GM21737 (cell line): ENCODE measurements around the gene OXNAD1.

Source experiments
- ATAC-seq: cut with Tn5 transposase; IDR thresholded peaks from one replicate; pipeline ENCODE4 v1.9.1; 2021; ENCODE audit warnings: mild to moderate bottlenecking, moderate library complexity; ENCODE audit not compliant: unreplicated experiment

OXNAD1 gene

DNA sequence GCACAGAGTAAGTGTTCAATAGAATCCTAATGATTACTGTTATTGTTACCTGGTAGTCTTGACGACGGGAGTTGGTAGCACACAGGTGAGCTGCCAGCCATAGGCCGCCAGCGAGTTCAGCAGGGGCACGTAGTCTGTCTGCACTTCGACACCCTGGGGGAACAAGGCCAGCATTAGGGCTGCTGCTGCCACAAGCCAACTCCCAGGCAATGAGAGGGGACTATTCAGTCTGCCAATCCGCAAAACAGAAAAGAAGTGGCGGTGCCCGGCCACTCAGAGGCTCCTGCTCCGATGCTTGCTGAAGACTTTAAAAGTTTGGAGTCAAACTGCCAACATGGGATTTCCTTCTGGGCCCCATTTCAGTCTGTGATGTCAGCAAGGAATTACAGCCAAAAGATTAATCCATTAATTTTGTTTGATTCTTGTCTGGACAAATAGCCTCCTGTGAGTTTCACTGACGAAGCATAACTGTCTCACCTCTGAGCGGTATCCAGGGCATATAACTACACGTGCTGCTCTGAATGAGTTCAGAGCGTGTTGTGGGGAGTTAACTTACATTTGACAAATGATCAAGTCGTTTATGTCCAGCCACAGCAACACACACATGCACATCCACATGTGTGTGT is 61.8 kb downstream of the OXNAD1 start:
- ATAC-seq: no peak

- ATAC-seq: no peak
Measured at GRCh38 chr3:16328124-16328523, 63.1 kb downstream of the OXNAD1 start.

DNA sequence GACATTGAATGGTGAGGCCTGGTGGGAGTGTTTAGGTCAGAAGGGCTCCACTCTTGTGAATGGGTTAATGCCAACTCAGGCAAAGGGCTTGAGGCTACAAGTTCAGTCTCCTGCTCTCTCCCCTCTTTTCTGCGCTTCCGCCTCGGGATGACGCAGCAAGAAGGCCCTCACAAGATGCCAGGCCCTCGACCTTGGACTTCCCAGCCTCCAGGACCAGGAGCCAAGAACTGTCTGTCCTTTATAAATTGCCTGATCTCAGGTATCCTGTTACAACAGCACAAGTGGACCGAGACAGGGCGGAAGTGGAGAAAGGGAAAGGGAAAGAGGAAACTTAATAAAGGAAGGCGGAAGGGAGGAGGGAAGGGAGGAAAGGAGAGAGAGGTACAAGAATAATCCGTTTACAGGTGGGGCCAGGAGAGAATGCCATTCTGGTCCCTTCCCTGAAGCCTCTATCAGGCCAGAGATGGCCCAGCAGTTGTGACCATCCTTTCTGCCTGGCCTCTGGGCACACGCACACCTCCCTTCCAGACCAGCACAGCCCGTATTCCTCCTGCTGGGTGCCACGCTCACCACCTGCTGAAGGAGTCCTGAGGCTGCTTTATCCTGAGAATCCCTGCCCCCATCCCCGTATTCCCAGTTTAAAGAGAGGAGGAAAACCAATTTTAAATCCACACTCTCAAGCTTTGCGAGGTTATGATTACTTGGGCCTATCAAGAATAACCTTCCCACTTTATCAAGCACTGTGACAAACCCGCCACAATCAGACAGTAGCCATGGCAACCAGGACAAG is 64.2 kb downstream of the OXNAD1 start:
- no peak for ATAC-seq

DNA sequence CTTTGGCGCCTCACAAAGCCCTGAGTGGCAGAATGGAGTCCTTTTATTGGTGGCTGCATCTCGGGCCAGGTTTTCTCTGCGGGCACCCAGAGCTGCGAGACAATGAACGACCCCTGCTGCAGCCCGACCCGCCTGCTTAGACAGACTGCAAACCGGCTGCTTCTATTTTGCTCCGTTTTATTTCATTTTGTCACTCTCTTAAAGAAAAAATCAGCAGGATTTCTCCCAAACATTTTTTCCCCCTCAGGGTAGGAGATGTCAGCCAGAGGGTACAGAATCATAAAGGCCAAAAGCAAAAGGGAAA is 64.8 kb downstream of the OXNAD1 start:
- no peak for ATAC-seq

GRCh38 chr3:16330351-16330750 is 65.3 kb downstream of the OXNAD1 start:
- no peak for ATAC-seq

- no peak for ATAC-seq
Measured at GRCh38 chr3:16331319-16331883, 66.4 kb downstream of the OXNAD1 start.

- ATAC-seq: no peak
Measured at GRCh38 chr3:16332904-16333426, 68.0 kb downstream of the OXNAD1 start.

GRCh38 chr3:16334909-16335308 is 69.9 kb downstream of the OXNAD1 start:
- no peak for ATAC-seq

- no peak for ATAC-seq
Measured at GRCh38 chr3:16335333-16335732, 70.3 kb downstream of the OXNAD1 start.

GRCh38 chr3:16335772-16336645 is 71.0 kb downstream of the OXNAD1 start:
- ATAC-seq: no peak

- no peak for ATAC-seq
Measured at GRCh38 chr3:16336825-16337224, 71.8 kb downstream of the OXNAD1 start.

- peak; percentile 93 for ATAC-seq
Measured at GRCh38 chr3:16337856-16338540, 73.0 kb downstream of the OXNAD1 start.

- ATAC-seq: no peak
Measured at GRCh38 chr3:16338999-16339398, 74.0 kb downstream of the OXNAD1 start.

DNA sequence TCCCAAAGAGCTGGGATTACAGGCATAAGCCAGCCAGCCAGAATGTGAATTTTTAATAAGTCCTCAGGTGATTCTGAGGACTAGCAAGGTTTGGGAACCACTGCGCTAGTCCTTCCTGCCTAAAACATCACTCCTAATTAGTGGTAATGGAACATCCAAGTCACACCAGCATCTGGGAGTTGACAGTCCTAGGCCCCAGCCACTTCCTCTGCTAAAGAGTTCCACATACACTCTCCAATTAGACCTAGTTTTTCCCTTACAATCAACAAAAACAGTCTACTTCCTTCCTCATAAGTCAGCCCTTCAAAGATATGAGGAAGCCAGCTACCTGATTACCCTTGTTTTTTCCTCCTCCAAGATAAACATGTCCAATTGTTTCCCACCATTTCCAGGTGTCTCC is 78.1 kb downstream of the OXNAD1 start:
- no peak for ATAC-seq

DNA sequence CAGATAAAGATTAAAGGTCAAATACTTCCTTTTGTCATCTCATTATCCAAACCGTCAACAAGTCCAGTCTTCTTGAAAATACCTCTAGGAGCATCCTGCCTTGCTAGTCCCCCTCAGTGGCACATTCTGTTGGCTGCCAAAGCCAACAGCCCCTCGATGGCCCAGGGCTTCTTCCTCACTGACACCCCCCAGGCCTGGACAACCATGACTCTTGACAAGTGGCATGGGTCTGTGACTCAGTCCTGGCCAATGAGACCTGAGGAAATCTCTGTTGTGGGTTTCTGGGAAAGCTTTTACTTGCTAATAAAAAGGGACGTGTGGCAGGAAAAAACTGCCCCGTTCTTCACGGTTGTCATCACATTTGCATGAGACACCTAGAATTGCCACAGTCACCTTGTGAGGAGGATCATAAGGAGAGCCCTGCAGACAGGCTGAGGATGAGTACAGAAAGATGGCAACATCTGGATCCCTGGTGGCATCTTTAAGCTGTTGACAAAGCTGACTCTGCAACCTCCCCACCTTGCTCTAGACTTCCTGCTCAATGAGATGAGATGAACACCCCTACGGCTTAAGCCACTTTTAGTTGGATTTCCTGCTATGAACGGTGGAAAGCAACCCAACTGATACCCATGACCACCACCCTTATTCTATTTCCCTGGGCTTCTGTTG is 81.5 kb downstream of the OXNAD1 start:
- no peak for ATAC-seq

DNA sequence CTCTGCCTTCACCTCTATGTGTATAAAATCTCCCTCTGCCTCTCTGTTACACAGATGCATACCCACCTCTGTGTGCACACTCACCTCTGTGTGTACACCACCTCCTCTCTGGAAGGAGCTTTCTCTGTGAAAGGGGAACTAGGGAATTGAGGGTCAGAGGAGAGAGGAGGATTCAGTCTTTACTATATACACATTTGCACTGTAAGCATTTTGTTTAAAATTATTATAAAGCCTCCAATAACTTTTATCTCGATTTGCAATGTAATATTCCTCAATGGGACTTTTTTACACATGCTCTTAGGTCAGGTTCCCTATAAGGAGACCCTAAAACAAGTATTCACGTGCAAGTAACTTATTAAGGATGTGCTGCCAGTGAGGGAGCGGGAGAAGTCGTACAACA is 82.5 kb downstream of the OXNAD1 start:
- ATAC-seq: no peak

GRCh38 chr3:16349986-16350596 is 85.1 kb downstream of the OXNAD1 start:
- ATAC-seq: no peak

- ATAC-seq: no peak
Measured at GRCh38 chr3:16350597-16351318, 85.7 kb downstream of the OXNAD1 start.

- ATAC-seq: no peak
Measured at GRCh38 chr3:16352428-16352827, 87.4 kb downstream of the OXNAD1 start.
